ENCODE data around the gene TMEM253. TPM values are rescaled to one million over a fixed set of nuclear protein-coding genes. Genes with fewer than 3 reads are reported as not detected.

TMEM253 gene
- total and polyA plus RNA-seq, 2 experiments from 2014 or later = 4.9 to 5.4 TPM

- Histone ChIP-seq H3K4me3 (no peak overlapping the region), H3K9me2 (replicated peaks; ENCODE audit: insufficient read depth) (no peaks in the 10 kb centered on the region), H2AFZ (no peak overlapping the region), H3K79me2 (no peaks in the 10 kb centered on the region), H4K20me1 (ENCODE audit: insufficient read depth, poor library complexity, severe bottlenecking) (no peaks in the 10 kb centered on the region), H3K27ac (no peak overlapping the region), H3K4me1 (ENCODE audit: insufficient read depth) (no peaks in the 10 kb centered on the region), H3K4me2 (no peak overlapping the region), H3K27me3 (no peaks in the 10 kb centered on the region), H3K9me3 (ENCODE audit: low read depth) (no peaks in the 10 kb centered on the region), H3K36me3 (replicated peaks; ENCODE audit: insufficient read depth, low read depth) (no peaks in the 10 kb centered on the region)
- DNase-seq (ENCODE audit: low spot score) = no peak
- 75% methylated on average over 1 of the region's 1 CpG for WGBS (ENCODE audit: low lambda C conversion rate, missing lambda C conversion rate)
- TF ChIP-seq EZH2 (IDR thresholded peaks at IDR 0.05; ENCODE audit: borderline replicate concordance) (no peak), CTCF (IDR thresholded peaks at IDR 0.05; ENCODE audit: poor library complexity) (no peak), EZH2phosphoT487 (IDR thresholded peaks at IDR 0.05; ENCODE audit: low read depth, severe bottlenecking, unreplicated experiment) (no peak)
Measured at GRCh38 chr14:21123429-21123828, 22.6 kb downstream of the TMEM253 start.

- Histone ChIP-seq H3K9me3 (ENCODE audit: low read depth) (no peaks in the 10 kb centered on the region), H3K4me3 (no peak overlapping the region), H3K36me3 (replicated peaks; ENCODE audit: insufficient read depth, low read depth) (no peaks in the 10 kb centered on the region), H3K79me2 (no peaks in the 10 kb centered on the region), H2AFZ (no peak overlapping the region), H3K9me2 (replicated peaks; ENCODE audit: insufficient read depth) (no peaks in the 10 kb centered on the region), H3K4me1 (ENCODE audit: insufficient read depth) (no peaks in the 10 kb centered on the region), H3K27ac (no peak overlapping the region), H4K20me1 (ENCODE audit: insufficient read depth, poor library complexity, severe bottlenecking) (no peaks in the 10 kb centered on the region), H3K4me2 (no peak overlapping the region), H3K27me3 (no peaks in the 10 kb centered on the region)
- no peak for DNase-seq (ENCODE audit: low spot score)
- 84% methylated on average over 1 of the region's 1 CpG for WGBS (ENCODE audit: low lambda C conversion rate, missing lambda C conversion rate)
- TF ChIP-seq CTCF (IDR thresholded peaks at IDR 0.05; ENCODE audit: poor library complexity) (no peak), EZH2phosphoT487 (IDR thresholded peaks at IDR 0.05; ENCODE audit: low read depth, severe bottlenecking, unreplicated experiment) (no peak), EZH2 (IDR thresholded peaks at IDR 0.05; ENCODE audit: borderline replicate concordance) (no peak)
Measured at GRCh38 chr14:21133901-21134300, 33.0 kb downstream of the TMEM253 start.

- Histone ChIP-seq H2AFZ (no peak overlapping the region), H3K9me3 (ENCODE audit: low read depth) (no peaks in the 10 kb centered on the region), H3K27me3 (no peaks in the 10 kb centered on the region), H3K27ac (no peak overlapping the region), H3K79me2 (no peaks in the 10 kb centered on the region), H3K36me3 (replicated peaks; ENCODE audit: insufficient read depth, low read depth) (no peaks in the 10 kb centered on the region), H3K4me3 (no peak overlapping the region), H3K9me2 (replicated peaks; ENCODE audit: insufficient read depth) (no peaks in the 10 kb centered on the region), H3K4me2 (no peak overlapping the region), H4K20me1 (ENCODE audit: insufficient read depth, poor library complexity, severe bottlenecking) (no peaks in the 10 kb centered on the region), H3K4me1 (ENCODE audit: insufficient read depth) (no peaks in the 10 kb centered on the region)
- WGBS (ENCODE audit: low lambda C conversion rate, missing lambda C conversion rate) = 21% methylated on average over 1 of the region's 1 CpG
- DNase-seq (ENCODE audit: low spot score) = no peak
- TF ChIP-seq EZH2 (IDR thresholded peaks at IDR 0.05; ENCODE audit: borderline replicate concordance) (no peak), CTCF (IDR thresholded peaks at IDR 0.05; ENCODE audit: poor library complexity) (peak; percentile 58), EZH2phosphoT487 (IDR thresholded peaks at IDR 0.05; ENCODE audit: low read depth, severe bottlenecking, unreplicated experiment) (no peak)
Measured at GRCh38 chr14:21136024-21136423, 35.2 kb downstream of the TMEM253 start.

- H3K4me1 ChIP-seq (ENCODE audit: insufficient read depth) = no peaks in the 10 kb centered on the region
- WGBS (ENCODE audit: low lambda C conversion rate, missing lambda C conversion rate) = 79% methylated on average over 1 of the region's 1 CpG
- no peak overlapping the region for H2AFZ ChIP-seq
- DNase-seq (ENCODE audit: low spot score) = no peak
- no peak overlapping the region for H3K4me3 ChIP-seq
- no peaks in the 10 kb centered on the region for H4K20me1 ChIP-seq (ENCODE audit: insufficient read depth, poor library complexity, severe bottlenecking)
- H3K27ac ChIP-seq = no peak overlapping the region
- H3K9me2 ChIP-seq (replicated peaks; ENCODE audit: insufficient read depth) = no peaks in the 10 kb centered on the region
- H3K4me2 ChIP-seq = no peak overlapping the region
- no peaks in the 10 kb centered on the region for H3K27me3 ChIP-seq
- no peaks in the 10 kb centered on the region for H3K36me3 ChIP-seq (replicated peaks; ENCODE audit: insufficient read depth, low read depth)
- TF ChIP-seq EZH2phosphoT487 (IDR thresholded peaks at IDR 0.05; ENCODE audit: low read depth, severe bottlenecking, unreplicated experiment) = no peak
- TF ChIP-seq EZH2 (IDR thresholded peaks at IDR 0.05; ENCODE audit: borderline replicate concordance) = no peak
- no peak for TF ChIP-seq CTCF (IDR thresholded peaks at IDR 0.05; ENCODE audit: poor library complexity)
- H3K79me2 ChIP-seq = no peaks in the 10 kb centered on the region
- no peaks in the 10 kb centered on the region for H3K9me3 ChIP-seq (ENCODE audit: low read depth)
Measured at GRCh38 chr14:21142357-21142756, 41.5 kb downstream of the TMEM253 start.

Measured in hepatocyte (in vitro differentiated cells).